Activated CD8-positive, alpha-beta T cell treated with anti-CD3 and anti-CD28 coated beads for 36 hours (primary cell): ENCODE data around the gene NOVA1. TPM values are rescaled to one million over a fixed set of nuclear protein-coding genes. Genes with fewer than 3 reads are reported as not detected.

Source experiments
- ATAC-seq: fragments of 200-7000 bp; cut with Tn5 transposase; one replicate; pipeline ENCODE4 v1.10.0; 2021; ENCODE audit warnings: mild to moderate bottlenecking, moderate library complexity
- CTCF ChIA-PET: fragments of 350-600 bp; sonication (Branson Sonifier 250); formaldehyde crosslinking; loops from one replicate; lab custom pipeline; 2021; ENCODE audit warnings: antibody characterized with exemption; lab: Charles Lee
- POLR2A ChIA-PET: fragments of 350-600 bp; sonication (Branson Sonifier 250); formaldehyde crosslinking; loops from one replicate; lab custom pipeline; 2021; ENCODE audit warnings: antibody characterized with exemption; lab: Charles Lee
- DNase-seq: peaks from one replicate; pipeline ENCODE4 v3.0.0-alpha.2; 2020
- H3K27ac Mint-ChIP-seq: one replicate; pipeline ENCODE4 v1.8.0; 2021; ENCODE audit warnings: mild to moderate bottlenecking, mixed read lengths
- H3K27me3 Mint-ChIP-seq: one replicate; pipeline ENCODE4 v1.8.0; 2021; ENCODE audit warnings: mixed read lengths
- H3K36me3 Mint-ChIP-seq: one replicate; pipeline ENCODE4 v1.8.0; 2021; ENCODE audit warnings: low read depth, mixed read lengths
- H3K4me1 Mint-ChIP-seq: one replicate; pipeline ENCODE4 v1.8.0; 2021; ENCODE audit warnings: low read depth, mixed read lengths
- H3K4me3 Mint-ChIP-seq: one replicate; pipeline ENCODE4 v1.8.0; 2021; ENCODE audit warnings: mild to moderate bottlenecking, moderate library complexity, mixed read lengths
- H3K9me3 Mint-ChIP-seq: one replicate; pipeline ENCODE4 v1.8.0; 2021; ENCODE audit warnings: mixed read lengths
- CTCF ChIP-seq: fragments of 200-600 bp; IDR thresholded peaks from one replicate; pipeline ENCODE4 v1.8.0; 2022; ENCODE audit warnings: antibody characterized with exemption, mild to moderate bottlenecking
- intact Hi-C: fragments of 100-400 bp; cut with micrococcal nuclease; formaldehyde crosslinking; loops from one replicate; pipeline ENCODE4 v1.10.0; 2022
- total RNA-seq, 2 experiments: library from RNA; stranded (reverse); gene quantifications; one replicate each; pipeline ENCODE4 v1.2.3, GENCODE V29; 2021

The NOVA1 gene
- total RNA-seq, 2 experiments from 2014 or later, result not detected

GRCh38 chr14:26402126-26402525, 195.7 kb downstream of the NOVA1 start:
- no peak for DNase-seq
- ATAC-seq, result no peak
- ChIA-PET CTCF (no interaction called here), POLR2A (no interaction called here)
- intact Hi-C loops, result no loop called here
- peaks cover 3% of the 10 kb centered on the region for H3K9me3 Mint-ChIP-seq
- no peak overlapping the region for H3K27ac Mint-ChIP-seq
- no peaks in the 10 kb centered on the region for H3K27me3 Mint-ChIP-seq
- TF ChIP-seq CTCF, result no peak
- H3K4me3 Mint-ChIP-seq, result no peak overlapping the region
- H3K36me3 Mint-ChIP-seq, result no peaks in the 10 kb centered on the region
- H3K4me1 Mint-ChIP-seq, result no peaks in the 10 kb centered on the region

- Mint-ChIP-seq H3K4me1 (no peaks in the 10 kb centered on the region), H3K9me3 (peaks cover 5% of the 10 kb centered on the region), H3K27me3 (no peaks in the 10 kb centered on the region), H3K4me3 (no peak overlapping the region), H3K36me3 (no peaks in the 10 kb centered on the region), H3K27ac (no peak overlapping the region)
- ChIA-PET POLR2A (no interaction called here), CTCF (no interaction called here)
- no peak for DNase-seq
- no peak for ATAC-seq
- intact Hi-C loops, result no loop called here
- TF ChIP-seq CTCF, result no peak
These were observed 196.5 kb downstream of the NOVA1 start for GRCh38 chr14:26401179-26401968.

- no peak for TF ChIP-seq CTCF
- no peak overlapping the region for H3K27ac Mint-ChIP-seq
- ChIA-PET POLR2A (interaction anchor here (0.5 kb wide), 2 partner anchors 13 to 26 kb away, joined by 3 to 4 read pairs; no protein-coding TSS in a partner anchor), CTCF (no interaction called here)
- H3K36me3 Mint-ChIP-seq, result no peaks in the 10 kb centered on the region
- intact Hi-C loops, result no loop called here
- no peaks in the 10 kb centered on the region for H3K4me1 Mint-ChIP-seq
- H3K27me3 Mint-ChIP-seq, result no peaks in the 10 kb centered on the region
- ATAC-seq (no peak), DNase-seq (no peak)
- H3K9me3 Mint-ChIP-seq, result peaks cover 5% of the 10 kb centered on the region
- H3K4me3 Mint-ChIP-seq, result no peak overlapping the region
These were observed 197.5 kb downstream of the NOVA1 start for GRCh38 chr14:26400373-26400772.

GRCh38 chr14:26398616-26399015, 199.2 kb downstream of the NOVA1 start:
- ATAC-seq (no peak), DNase-seq (no peak)
- no peak overlapping the region for H3K4me3 Mint-ChIP-seq
- H3K27ac Mint-ChIP-seq, result no peak overlapping the region
- ChIA-PET CTCF (no interaction called here), POLR2A (interaction anchor here (0.6 kb wide), 1 partner anchor 250 kb away, joined by 3 read pairs; no protein-coding TSS in a partner anchor)
- no peaks in the 10 kb centered on the region for H3K27me3 Mint-ChIP-seq
- H3K36me3 Mint-ChIP-seq, result no peaks in the 10 kb centered on the region
- H3K9me3 Mint-ChIP-seq, result peaks cover 3% of the 10 kb centered on the region
- H3K4me1 Mint-ChIP-seq, result no peaks in the 10 kb centered on the region
- TF ChIP-seq CTCF, result no peak
- intact Hi-C loops, result no loop called here
